ENCODE results near the gene UBL5.

- TF ChIP-seq, protein P1, sequence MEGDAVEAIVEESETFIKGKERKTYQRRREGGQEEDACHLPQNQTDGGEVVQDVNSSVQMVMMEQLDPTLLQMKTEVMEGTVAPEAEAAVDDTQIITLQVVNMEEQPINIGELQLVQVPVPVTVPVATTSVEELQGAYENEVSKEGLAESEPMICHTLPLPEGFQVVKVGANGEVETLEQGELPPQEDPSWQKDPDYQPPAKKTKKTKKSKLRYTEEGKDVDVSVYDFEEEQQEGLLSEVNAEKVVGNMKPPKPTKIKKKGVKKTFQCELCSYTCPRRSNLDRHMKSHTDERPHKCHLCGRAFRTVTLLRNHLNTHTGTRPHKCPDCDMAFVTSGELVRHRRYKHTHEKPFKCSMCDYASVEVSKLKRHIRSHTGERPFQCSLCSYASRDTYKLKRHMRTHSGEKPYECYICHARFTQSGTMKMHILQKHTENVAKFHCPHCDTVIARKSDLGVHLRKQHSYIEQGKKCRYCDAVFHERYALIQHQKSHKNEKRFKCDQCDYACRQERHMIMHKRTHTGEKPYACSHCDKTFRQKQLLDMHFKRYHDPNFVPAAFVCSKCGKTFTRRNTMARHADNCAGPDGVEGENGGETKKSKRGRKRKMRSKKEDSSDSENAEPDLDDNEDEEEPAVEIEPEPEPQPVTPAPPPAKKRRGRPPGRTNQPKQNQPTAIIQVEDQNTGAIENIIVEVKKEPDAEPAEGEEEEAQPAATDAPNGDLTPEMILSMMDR (IDR thresholded peaks at IDR 0.05; ENCODE audit: insufficient read depth, low read length) = peak; percentile 10
- TF ChIP-seq SPI1 (IDR thresholded peaks at IDR 0.05; ENCODE audit: borderline replicate concordance, low read depth) = no peak
- no peak for TF ChIP-seq REST (IDR thresholded peaks at IDR 0.05; ENCODE audit: insufficient replicate concordance, low read depth)
- TF ChIP-seq POLR2AphosphoS5 (IDR thresholded peaks at IDR 0.05; ENCODE audit: low read depth) = no peak
Observed at GRCh38 chr19:9848060-9848459, 20.3 kb downstream of the UBL5 start.
